MM.1S (cell line): ENCODE measurements around the gene ANKRD44.

Experiments
- DNase-seq: peaks from one replicate; pipeline ENCODE4 v3.0.0-alpha.2; 2015
- H2AFZ ChIP-seq: fragments of 300-600 bp; sonication (generic); 2 replicates; pipeline ENCODE4 v1.6.0; 2016; ENCODE audit warnings: antibody characterized with exemption, low read length
- H3F3A ChIP-seq: fragments of 300-600 bp; sonication (generic); 2 replicates; pipeline ENCODE4 v1.6.1; 2016; ENCODE audit warnings: mild to moderate bottlenecking, antibody characterized with exemption, low read length, moderate library complexity, mixed read lengths; ENCODE audit not compliant: insufficient read depth
- H3K27ac ChIP-seq: fragments of 300-600 bp; sonication (generic); 2 replicates; pipeline ENCODE4 v1.5.1; 2016; ENCODE audit warnings: mild to moderate bottlenecking, low read length
- H3K27me3 ChIP-seq: fragments of 300-600 bp; sonication (generic); replicated peaks from 2 replicates; pipeline ENCODE4 v1.6.0; 2016; ENCODE audit warnings: low read length; ENCODE audit not compliant: insufficient read depth
- H3K36me3 ChIP-seq: fragments of 300-600 bp; sonication (generic); replicated peaks from 2 replicates; pipeline ENCODE4 v1.6.1; 2016; ENCODE audit warnings: mild to moderate bottlenecking, low read length, mixed read lengths; ENCODE audit not compliant: insufficient read depth
- H3K4me1 ChIP-seq: fragments of 300-600 bp; sonication (generic); 2 replicates; pipeline ENCODE4 v1.6.1; 2016; ENCODE audit warnings: low read length, mixed read lengths
- H3K4me2 ChIP-seq: fragments of 300-600 bp; sonication (generic); 2 replicates; pipeline ENCODE4 v1.6.0; 2016; ENCODE audit warnings: low read depth, low read length
- H3K4me3 ChIP-seq: fragments of 300-600 bp; sonication (generic); 2 replicates; pipeline ENCODE4 v1.5.1; 2016; ENCODE audit warnings: low read length, mixed read lengths
- H3K79me2 ChIP-seq: fragments of 300-600 bp; sonication (generic); 2 replicates; pipeline ENCODE4 v1.6.1; 2016; ENCODE audit warnings: mixed run types, low read length, mixed read lengths
- H3K9ac ChIP-seq: fragments of 300-600 bp; sonication (generic); 2 replicates; pipeline ENCODE4 v1.6.1; 2016; ENCODE audit warnings: low read length, mixed read lengths
- H3K9me2 ChIP-seq: fragments of 300-600 bp; sonication (generic); replicated peaks from 2 replicates; pipeline ENCODE4 v1.6.1; 2016; ENCODE audit warnings: mild to moderate bottlenecking, low read length, mixed read lengths; ENCODE audit not compliant: insufficient read depth
- H3K9me3 ChIP-seq: fragments of 300-600 bp; sonication (generic); replicated peaks from 2 replicates; pipeline ENCODE4 v1.6.1; 2016; ENCODE audit warnings: mild to moderate bottlenecking, low read length, mixed read lengths; ENCODE audit not compliant: insufficient read depth
- H4K20me1 ChIP-seq: fragments of 300-600 bp; sonication (generic); 2 replicates; pipeline ENCODE4 v1.6.1; 2016; ENCODE audit warnings: mild to moderate bottlenecking, low read length, moderate library complexity, mixed read lengths; ENCODE audit not compliant: insufficient read depth
- EZH2 ChIP-seq: fragments of 300-600 bp; sonication (generic); optimal IDR thresholded peaks from 2 replicates; pipeline ENCODE3; 2017; ENCODE audit warnings: low read depth, mild to moderate bottlenecking, antibody characterized with exemption, low read length, mixed read lengths
- EZH2phosphoT487 ChIP-seq: fragments of 300-600 bp; sonication (generic); IDR thresholded peaks from 2 replicates; pipeline ENCODE4 v1.6.1; 2018; ENCODE audit warnings: antibody characterized with exemption, low read length
- TF ChIP-seq, protein P1 (sequence below): fragments of 300-600 bp; sonication (generic); IDR thresholded peaks from 2 replicates; pipeline ENCODE4 v1.5.1; 2016; ENCODE audit warnings: antibody characterized with exemption, low read length, mixed read lengths

ANKRD44 gene

DNA sequence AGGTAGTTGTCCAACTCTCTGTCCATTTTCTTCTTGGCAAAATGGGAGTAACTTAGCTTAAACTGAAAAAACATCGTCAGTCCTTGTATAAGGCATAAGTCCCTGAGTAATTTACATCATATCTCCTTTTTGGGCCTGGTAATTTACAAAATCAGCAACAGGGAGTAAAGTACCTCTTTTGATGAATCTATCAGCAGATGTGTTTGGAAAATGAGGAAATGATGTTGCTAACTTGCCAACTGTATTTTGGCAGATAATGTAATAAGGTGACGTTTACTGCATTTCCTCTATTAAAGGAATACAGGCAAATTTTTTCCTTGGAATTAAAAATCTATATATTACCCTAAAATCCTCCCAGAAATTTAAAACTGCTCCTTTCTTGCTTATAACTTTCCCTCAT, 29.2 kb downstream of the ANKRD44 start:
- no peak overlapping the region for H2AFZ ChIP-seq
- H4K20me1 ChIP-seq = no peaks in the 10 kb centered on the region
- no peaks in the 10 kb centered on the region for H3K4me1 ChIP-seq
- DNase-seq = no peak
- H3K27me3 ChIP-seq = no peaks in the 10 kb centered on the region
- H3K4me3 ChIP-seq = no peak overlapping the region
- H3K9me2 ChIP-seq = no peaks in the 10 kb centered on the region
- no peak overlapping the region for H3K9ac ChIP-seq
- no peaks in the 10 kb centered on the region for H3K9me3 ChIP-seq
- peaks cover 95% of the 10 kb centered on the region for H3K79me2 ChIP-seq
- no peaks in the 10 kb centered on the region for H3K36me3 ChIP-seq
- TF ChIP-seq EZH2phosphoT487 (no peak), EZH2 (no peak)
- TF ChIP-seq, protein P1, sequence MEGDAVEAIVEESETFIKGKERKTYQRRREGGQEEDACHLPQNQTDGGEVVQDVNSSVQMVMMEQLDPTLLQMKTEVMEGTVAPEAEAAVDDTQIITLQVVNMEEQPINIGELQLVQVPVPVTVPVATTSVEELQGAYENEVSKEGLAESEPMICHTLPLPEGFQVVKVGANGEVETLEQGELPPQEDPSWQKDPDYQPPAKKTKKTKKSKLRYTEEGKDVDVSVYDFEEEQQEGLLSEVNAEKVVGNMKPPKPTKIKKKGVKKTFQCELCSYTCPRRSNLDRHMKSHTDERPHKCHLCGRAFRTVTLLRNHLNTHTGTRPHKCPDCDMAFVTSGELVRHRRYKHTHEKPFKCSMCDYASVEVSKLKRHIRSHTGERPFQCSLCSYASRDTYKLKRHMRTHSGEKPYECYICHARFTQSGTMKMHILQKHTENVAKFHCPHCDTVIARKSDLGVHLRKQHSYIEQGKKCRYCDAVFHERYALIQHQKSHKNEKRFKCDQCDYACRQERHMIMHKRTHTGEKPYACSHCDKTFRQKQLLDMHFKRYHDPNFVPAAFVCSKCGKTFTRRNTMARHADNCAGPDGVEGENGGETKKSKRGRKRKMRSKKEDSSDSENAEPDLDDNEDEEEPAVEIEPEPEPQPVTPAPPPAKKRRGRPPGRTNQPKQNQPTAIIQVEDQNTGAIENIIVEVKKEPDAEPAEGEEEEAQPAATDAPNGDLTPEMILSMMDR = no peak
- H3F3A ChIP-seq = no peaks in the 10 kb centered on the region
- no peak overlapping the region for H3K27ac ChIP-seq
- no peak overlapping the region for H3K4me2 ChIP-seq

DNA sequence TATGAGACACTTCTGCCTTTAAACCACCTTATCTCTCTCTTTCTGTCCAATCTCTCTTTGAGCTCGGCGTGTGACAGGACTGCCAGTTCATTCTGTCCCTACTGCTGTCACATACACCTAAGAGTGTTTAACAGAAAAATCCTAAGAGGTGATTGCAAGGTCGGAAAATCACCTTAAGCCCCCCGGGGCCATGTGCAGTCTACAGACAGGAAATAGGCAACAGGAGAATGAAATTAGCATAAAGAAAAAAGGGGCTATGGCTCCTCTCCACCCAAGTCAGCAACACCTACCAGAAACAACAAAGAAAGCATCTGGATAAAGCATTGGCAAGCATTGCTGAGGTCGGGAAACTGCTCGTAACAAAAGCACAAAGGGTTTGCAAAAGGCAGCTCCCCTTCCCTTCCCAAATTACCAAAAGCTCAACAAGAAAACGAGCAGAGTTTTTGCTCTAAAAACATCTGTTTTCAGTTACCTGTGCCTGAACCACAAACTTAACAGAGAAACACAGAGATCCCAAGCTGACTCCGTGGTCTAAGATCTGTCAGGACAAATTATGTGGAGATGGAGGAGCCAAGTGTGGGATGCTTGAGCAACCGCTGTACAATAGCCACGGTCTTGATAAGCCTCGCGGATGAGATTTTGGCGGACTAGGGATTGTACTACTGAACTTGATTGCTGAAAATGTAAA, 30.4 kb downstream of the ANKRD44 start:
- no peak for DNase-seq
- no peak overlapping the region for H3K4me3 ChIP-seq
- no peaks in the 10 kb centered on the region for H3K9me3 ChIP-seq
- H3K9ac ChIP-seq = no peak overlapping the region
- H3K9me2 ChIP-seq = no peaks in the 10 kb centered on the region
- no peak overlapping the region for H3K27ac ChIP-seq
- no peaks in the 10 kb centered on the region for H3K4me1 ChIP-seq
- TF ChIP-seq EZH2phosphoT487 (no peak), EZH2 (no peak)
- TF ChIP-seq, protein P1 = no peak
- H3F3A ChIP-seq = no peaks in the 10 kb centered on the region
- H3K36me3 ChIP-seq = no peaks in the 10 kb centered on the region
- no peak overlapping the region for H2AFZ ChIP-seq
- H4K20me1 ChIP-seq = no peaks in the 10 kb centered on the region
- H3K4me2 ChIP-seq = no peak overlapping the region
- H3K79me2 ChIP-seq = peaks cover 95% of the 10 kb centered on the region
- no peaks in the 10 kb centered on the region for H3K27me3 ChIP-seq

DNA sequence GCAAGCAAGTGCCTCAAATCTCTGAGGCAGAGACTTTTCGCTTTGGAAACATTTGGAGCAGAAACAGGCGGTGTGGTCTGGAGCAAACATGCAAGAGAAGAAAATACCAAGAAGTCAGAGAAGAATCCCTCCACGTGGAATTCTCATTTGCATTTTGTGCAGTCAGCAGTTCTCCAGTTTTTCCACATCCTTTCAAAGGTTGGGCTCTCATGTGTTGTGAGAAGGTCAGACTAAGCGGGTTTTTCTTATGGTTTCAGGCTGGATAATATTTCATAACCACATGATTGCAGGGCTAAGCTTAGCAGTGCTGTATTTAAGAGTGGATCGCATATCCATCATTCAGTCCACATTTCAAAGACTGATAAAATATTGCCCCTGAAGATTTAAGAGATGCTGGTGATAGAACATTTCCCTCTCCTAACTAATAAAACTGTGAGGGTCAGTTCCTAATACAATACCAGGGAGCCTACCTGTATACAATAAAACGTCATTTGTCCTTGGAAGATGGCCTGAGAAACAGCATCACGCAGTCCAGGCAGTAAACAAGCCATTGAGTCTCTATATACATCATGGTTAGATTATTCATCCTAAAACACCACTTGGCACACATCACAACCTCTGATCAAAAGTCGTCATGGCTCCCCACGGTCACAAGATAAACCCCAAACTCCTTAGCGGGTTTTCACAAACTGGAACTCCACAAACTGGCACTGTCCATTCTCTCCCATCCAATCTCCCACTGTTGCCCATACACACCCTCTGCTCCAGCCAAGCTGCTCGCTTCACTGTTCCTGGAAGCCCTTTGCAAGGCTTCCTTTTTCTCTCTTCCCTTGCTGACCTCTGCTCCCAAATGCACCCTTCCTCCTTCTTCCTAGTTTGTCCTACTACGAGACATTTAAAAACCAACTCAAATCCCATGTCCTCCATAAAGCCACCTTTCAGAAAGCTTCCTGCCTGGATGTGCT, 31.5 kb downstream of the ANKRD44 start:
- Histone ChIP-seq H3K27ac (no peak overlapping the region), H2AFZ (no peak overlapping the region), H3K9me3 (no peaks in the 10 kb centered on the region), H3K79me2 (peaks cover 96% of the 10 kb centered on the region), H3K4me1 (no peaks in the 10 kb centered on the region), H3K4me2 (no peak overlapping the region), H3K9ac (no peak overlapping the region), H3K9me2 (no peaks in the 10 kb centered on the region), H3K4me3 (no peak overlapping the region), H4K20me1 (no peaks in the 10 kb centered on the region), H3K27me3 (no peaks in the 10 kb centered on the region), H3F3A (no peaks in the 10 kb centered on the region), H3K36me3 (no peaks in the 10 kb centered on the region)
- no peak for DNase-seq
- TF ChIP-seq EZH2 (no peak), EZH2phosphoT487 (no peak)
- TF ChIP-seq, protein P1 = no peak
